ENCODE data around the gene ATF2. TPM values are rescaled to one million over a fixed set of nuclear protein-coding genes. Genes with fewer than 3 reads are reported as not detected.
A peak's percentile ranks its signal among the peaks of the same experiment; 100 is the strongest.
"Not testable (repeated sequence)": the region's sequence is repeated elsewhere in the genome, so short reads cannot be mapped to it uniquely, and the experiment has no call there.

The ATF2 gene
- total RNA-seq, 1 donor from 2014 or later: 22.5 TPM

- DNase-seq (ENCODE audit: low spot score) (peak; percentile 51), ATAC-seq (peak; percentile 19)
Measured at GRCh38 chr2:175167076-175167791, 769 bp downstream of the ATF2 start.

GRCh38 chr2:175166216-175166824 lies 1.7 kb downstream of the ATF2 start:
- ATAC-seq (no peak), DNase-seq (ENCODE audit: low spot score) (no peak)

- no peak for DNase-seq (ENCODE audit: low spot score)
- no peak for ATAC-seq
Measured at GRCh38 chr2:175164235-175164634, 3.8 kb downstream of the ATF2 start.

GRCh38 chr2:175158894-175159293 lies 9.1 kb downstream of the ATF2 start:
- ATAC-seq (no peak), DNase-seq (ENCODE audit: low spot score) (no peak)

- DNase-seq (ENCODE audit: low spot score) (no peak), ATAC-seq (no peak)
Measured at GRCh38 chr2:175156534-175156933, 11.5 kb downstream of the ATF2 start.

- DNase-seq (ENCODE audit: low spot score) (no peak), ATAC-seq (no peak)
Measured at GRCh38 chr2:175154661-175155082, 13.3 kb downstream of the ATF2 start.

- ATAC-seq (no peak), DNase-seq (ENCODE audit: low spot score) (no peak)
Measured at GRCh38 chr2:175152242-175152641, 15.8 kb downstream of the ATF2 start.

- DNase-seq (ENCODE audit: low spot score) (no peak), ATAC-seq (no peak)
Measured at GRCh38 chr2:175151791-175152190, 16.2 kb downstream of the ATF2 start.

- ATAC-seq (no peak), DNase-seq (ENCODE audit: low spot score) (no peak)
Measured at GRCh38 chr2:175147186-175147585, 20.8 kb downstream of the ATF2 start.

GRCh38 chr2:175143678-175144077 lies 24.3 kb downstream of the ATF2 start:
- DNase-seq (ENCODE audit: low spot score) (no peak), ATAC-seq (peak; percentile 48)

- DNase-seq (ENCODE audit: low spot score) (no peak), ATAC-seq (no peak)
Measured at GRCh38 chr2:175143191-175143590, 24.8 kb downstream of the ATF2 start.

GRCh38 chr2:175140332-175140731 lies 27.7 kb downstream of the ATF2 start:
- ATAC-seq: no peak
- no peak for DNase-seq (ENCODE audit: low spot score)

GRCh38 chr2:175137793-175138192 lies 30.2 kb downstream of the ATF2 start:
- DNase-seq (ENCODE audit: low spot score): no peak

GRCh38 chr2:175136334-175137215 lies 31.4 kb downstream of the ATF2 start:
- ATAC-seq (no peak), DNase-seq (ENCODE audit: low spot score) (no peak)

More at GRCh38 chr2:175137793-175138192, 30.2 kb downstream of the ATF2 start:
- ATAC-seq: no peak

GRCh38 chr2:175135862-175136261 lies 32.1 kb downstream of the ATF2 start:
- ATAC-seq (no peak), DNase-seq (ENCODE audit: low spot score) (no peak)

GRCh38 chr2:175135177-175135576 lies 32.8 kb downstream of the ATF2 start:
- DNase-seq (ENCODE audit: low spot score) (no peak), ATAC-seq (no peak)

GRCh38 chr2:175131252-175131651 lies 36.8 kb downstream of the ATF2 start:
- no peak for ATAC-seq
- DNase-seq (ENCODE audit: low spot score): no peak

- ATAC-seq: peak; percentile 29
- no peak for DNase-seq (ENCODE audit: low spot score)
Measured at GRCh38 chr2:175126661-175127060, 41.3 kb downstream of the ATF2 start.

GRCh38 chr2:175123254-175123653 lies 44.7 kb downstream of the ATF2 start:
- no peak for DNase-seq (ENCODE audit: low spot score)
- no peak for ATAC-seq

- DNase-seq (ENCODE audit: low spot score): no peak
- peak; percentile 83 for ATAC-seq
Measured at GRCh38 chr2:175111200-175111657, 56.8 kb downstream of the ATF2 start.

- ATAC-seq: not testable (repeated sequence)
Measured at GRCh38 chr2:175108091-175108490, 59.9 kb downstream of the ATF2 start.

More at GRCh38 chr2:175108091-175108490, 59.9 kb downstream of the ATF2 start:
- DNase-seq (ENCODE audit: low spot score): not testable (repeated sequence)

Data from left lobe of liver (tissue), 2 donors.